Activated CD8-positive, alpha-beta memory T cell treated with anti-CD3 and anti-CD28 coated beads for 36 hours (primary cell): ENCODE results near the gene CARD19. TPM values are rescaled to one million over a fixed set of nuclear protein-coding genes. Genes with fewer than 3 reads are reported as not detected.

Experiments used
- CTCF ChIA-PET: fragments of 350-600 bp; sonication (Branson Sonifier 250); formaldehyde crosslinking; loops from one replicate; lab custom pipeline; 2021; ENCODE audit warnings: antibody characterized with exemption; lab: Charles Lee
- POLR2A ChIA-PET: fragments of 350-600 bp; sonication (Branson Sonifier 250); formaldehyde crosslinking; loops from one replicate; lab custom pipeline; 2021; ENCODE audit warnings: antibody characterized with exemption; lab: Charles Lee
- total RNA-seq, 2 experiments: library from RNA; stranded (reverse); gene quantifications; one replicate each; pipeline ENCODE4 v1.2.3, GENCODE V29; 2021

Gene CARD19, protein sequence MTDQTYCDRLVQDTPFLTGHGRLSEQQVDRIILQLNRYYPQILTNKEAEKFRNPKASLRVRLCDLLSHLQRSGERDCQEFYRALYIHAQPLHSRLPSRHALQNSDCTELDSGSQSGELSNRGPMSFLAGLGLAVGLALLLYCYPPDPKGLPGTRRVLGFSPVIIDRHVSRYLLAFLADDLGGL
- total RNA-seq, result 10 to 100 TPM; 41.8 to 42.6 TPM

DNA sequence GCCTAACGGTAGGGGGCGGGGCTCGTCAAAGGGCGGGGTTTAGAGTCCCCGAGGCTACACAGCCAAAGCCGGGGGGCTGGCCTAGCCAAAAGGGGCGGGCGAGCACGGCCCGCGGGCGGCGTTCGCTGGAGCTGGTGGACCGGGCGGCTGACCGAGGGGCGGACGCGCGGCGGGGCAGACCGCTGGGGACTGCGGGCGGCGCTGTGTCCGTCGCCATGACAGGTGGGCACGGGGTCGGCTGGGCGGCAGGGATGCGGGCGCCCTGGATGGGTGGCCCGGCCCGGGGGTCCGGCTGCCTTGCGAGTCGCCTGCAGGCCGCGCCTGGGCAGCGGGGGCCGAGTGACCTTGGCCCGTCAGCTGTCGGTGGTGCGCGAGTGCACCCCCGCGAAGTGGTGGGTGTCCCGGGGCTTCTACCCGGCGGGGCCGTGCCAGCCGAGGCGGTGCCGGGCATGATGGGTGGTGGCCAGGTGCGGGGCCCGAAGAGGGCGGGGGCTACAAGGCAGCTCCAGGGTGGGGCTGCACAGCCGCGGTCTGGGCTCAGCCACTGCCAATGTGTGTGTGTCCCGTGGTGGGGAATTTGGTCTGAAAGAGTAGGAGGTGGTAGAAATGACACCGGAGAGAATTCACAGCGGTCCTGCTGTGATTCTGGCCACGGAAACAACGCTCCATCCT, at the start of gene CARD19:
CARD19 (plus strand) TSS at position 87 of the 672 bp plus-strand sequence; CDS start at position 216, 129 bp downstream.
- CTCF ChIA-PET, result interaction anchor here (0.6 to 4.3 kb wide), 2 partner anchors 12 to 154 kb away, joined by 3 to 32 read pairs; no protein-coding TSS in a partner anchor

DNA sequence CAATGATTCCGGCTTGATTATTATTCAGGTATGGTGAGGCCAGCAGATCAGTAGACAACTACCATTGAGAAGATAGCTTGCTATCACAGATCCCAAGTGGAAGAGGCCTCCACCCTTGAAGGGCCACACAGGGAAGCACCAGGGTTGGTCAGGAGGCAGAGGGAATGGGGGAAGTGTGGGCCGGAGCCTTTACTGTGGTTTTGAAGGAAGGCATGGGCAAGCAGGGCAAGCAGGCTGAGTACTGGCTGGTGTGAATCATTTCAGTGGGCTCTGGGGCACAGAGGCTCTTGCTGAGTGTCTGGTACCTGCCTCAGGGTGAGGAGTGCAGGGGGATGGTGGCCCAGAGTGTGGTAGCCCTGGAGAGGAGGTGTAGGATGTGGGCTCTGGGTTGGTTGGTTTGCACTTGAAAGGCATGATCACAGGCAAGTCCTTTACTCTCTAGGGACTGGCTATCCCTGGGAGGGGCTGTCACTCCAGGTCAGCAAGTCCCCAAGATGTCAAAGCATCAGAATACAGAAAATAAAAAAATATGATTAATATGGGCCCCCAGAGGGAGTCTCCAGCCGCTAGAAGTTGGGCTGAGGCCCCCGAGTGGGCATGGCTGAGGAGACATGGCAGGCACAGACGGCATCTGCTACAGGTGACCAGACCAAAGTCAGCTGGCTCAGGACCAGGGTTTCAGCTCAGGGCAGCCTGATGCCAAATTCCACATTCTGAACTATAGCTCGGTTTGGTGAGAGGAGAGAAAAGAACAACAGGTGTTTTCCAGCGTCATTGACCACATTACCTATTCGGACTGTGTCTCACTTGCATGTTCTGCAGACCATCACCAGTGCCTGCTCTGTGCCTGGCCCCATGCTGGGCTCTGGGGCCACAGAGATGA, 47.2 kb upstream of the CARD19 start:
- POLR2A ChIA-PET, result interaction anchor here (0.7 kb wide), 1 partner anchor 353 kb away, joined by 3 read pairs; no protein-coding TSS in a partner anchor
- CTCF ChIA-PET, result interaction anchor here (1.8 kb wide), 1 partner anchor 45 kb away, joined by 5 read pairs; no protein-coding TSS in a partner anchor

More for the DNA sequence above, at the start of gene CARD19:
- POLR2A ChIA-PET, result interaction anchor here (0.7 to 1.5 kb wide), 4 partner anchors 32 to 71 kb away, joined by 3 to 6 read pairs (median 4); no protein-coding TSS in a partner anchor

DNA sequence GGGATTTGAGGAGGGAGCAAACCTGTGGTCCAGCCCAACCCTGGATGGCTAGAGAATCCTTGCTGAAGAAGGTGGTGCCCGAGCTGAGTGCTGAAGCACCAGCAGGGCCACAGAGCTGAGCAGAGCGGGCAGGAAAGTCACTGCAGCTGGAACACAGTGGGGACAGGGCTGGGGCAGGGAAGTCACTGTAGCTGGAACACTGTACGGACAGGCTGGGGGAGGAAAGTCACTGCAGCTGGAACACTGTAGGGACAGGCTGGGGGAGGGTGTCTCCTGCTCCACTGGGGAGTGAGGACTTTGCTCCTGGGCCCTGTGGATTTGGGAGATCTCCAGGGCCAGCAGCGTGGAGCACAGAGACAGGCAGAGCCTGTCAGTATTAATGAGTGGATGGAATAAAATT, 46.5 kb upstream of the CARD19 start:
- CTCF ChIA-PET, result interaction anchor here (1.8 to 2.3 kb wide), 2 partner anchors 24 to 46 kb away, joined by 5 to 6 read pairs; no protein-coding TSS in a partner anchor
- POLR2A ChIA-PET, result no interaction called here

DNA sequence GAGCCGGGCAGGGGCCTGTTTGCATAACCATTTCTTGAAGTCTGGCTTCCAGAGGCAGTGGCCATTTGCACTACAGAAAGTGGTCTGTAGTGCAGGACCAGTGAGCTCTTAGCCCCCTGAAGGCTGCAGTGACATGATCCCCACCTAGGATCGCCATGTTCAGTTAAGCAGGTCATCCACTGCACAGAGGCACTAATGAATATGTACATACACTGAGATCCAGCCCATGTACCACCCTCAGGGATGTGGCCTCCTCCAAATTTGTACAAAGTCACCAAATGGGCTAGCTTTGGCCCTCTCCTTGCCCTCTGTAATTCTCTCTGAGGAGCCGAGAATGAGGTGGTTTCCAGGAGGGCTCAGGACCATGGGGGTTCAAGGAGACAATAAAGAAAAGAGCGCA, 45.8 kb upstream of the CARD19 start:
- ChIA-PET POLR2A (no interaction called here), CTCF (interaction anchor here (0.7 to 2.3 kb wide), 3 partner anchors 14 to 47 kb away, joined by 3 to 6 read pairs (median 5); no protein-coding TSS in a partner anchor)

DNA sequence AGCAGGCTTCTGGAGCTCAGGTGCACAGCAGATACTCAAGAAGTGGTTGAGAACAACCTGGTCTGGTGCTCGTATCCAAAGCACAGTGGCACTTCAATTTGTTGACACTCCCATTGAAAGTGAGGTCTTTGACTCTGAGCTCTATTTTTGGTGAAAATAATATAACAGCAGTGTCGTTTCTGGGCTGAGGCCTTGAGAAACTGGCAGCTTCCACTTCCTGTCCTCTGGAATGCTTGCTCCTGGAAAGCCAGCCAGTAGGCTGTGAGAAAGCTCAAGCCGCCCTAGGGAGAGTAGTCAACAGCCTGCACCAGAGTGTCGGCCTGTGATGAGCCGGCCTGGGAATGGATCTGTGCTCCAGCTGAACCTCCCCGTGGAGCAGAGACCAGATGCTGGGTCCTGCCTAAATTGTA, 44.3 kb upstream of the CARD19 start:
- CTCF ChIA-PET, result interaction anchor here (0.7 to 2.3 kb wide), 5 partner anchors 14 to 104 kb away, joined by 3 to 6 read pairs (median 3); partner anchors contain the start of gene FGD3
- POLR2A ChIA-PET, result no interaction called here

DNA sequence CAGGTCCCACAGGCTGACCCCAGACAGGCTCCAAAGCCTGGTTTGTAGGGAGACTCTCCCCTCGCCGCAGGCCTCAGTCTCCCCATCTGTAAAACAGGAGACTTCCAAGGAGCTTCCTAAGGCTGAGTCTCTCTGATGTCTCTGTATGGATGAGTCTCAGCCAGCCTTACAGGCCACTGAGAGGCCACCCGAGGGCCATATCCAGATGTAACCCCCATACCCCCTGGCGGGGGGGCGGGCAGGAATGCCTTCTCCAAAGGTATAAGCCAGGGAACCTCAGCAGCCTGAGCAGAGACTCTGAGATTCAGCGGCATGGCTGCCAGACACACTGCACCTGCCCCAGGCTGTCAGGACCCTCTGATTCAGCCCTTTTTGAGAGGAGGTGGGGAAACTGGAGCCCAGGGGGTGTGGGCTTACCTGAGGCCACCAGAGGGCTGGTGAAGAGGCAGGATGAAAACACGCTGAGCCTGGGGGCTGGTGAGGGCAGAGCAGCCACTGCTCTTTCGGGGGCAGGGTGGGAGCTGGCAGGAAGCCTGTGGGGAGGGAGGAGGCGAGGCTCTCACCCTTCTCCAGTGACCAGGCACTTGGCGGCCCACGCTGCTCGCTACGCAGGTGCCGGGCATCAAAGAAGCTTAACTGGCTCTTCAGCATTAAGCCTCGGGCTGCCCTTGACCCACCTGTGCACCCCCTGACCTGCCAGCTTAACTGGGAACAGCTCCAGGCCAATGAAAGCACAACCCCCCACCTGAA, 43.1 kb upstream of the CARD19 start:
- ChIA-PET POLR2A (no interaction called here), CTCF (interaction anchor here (2.2 kb wide), 1 partner anchor 16 kb away, joined by 5 read pairs; no protein-coding TSS in a partner anchor)

DNA sequence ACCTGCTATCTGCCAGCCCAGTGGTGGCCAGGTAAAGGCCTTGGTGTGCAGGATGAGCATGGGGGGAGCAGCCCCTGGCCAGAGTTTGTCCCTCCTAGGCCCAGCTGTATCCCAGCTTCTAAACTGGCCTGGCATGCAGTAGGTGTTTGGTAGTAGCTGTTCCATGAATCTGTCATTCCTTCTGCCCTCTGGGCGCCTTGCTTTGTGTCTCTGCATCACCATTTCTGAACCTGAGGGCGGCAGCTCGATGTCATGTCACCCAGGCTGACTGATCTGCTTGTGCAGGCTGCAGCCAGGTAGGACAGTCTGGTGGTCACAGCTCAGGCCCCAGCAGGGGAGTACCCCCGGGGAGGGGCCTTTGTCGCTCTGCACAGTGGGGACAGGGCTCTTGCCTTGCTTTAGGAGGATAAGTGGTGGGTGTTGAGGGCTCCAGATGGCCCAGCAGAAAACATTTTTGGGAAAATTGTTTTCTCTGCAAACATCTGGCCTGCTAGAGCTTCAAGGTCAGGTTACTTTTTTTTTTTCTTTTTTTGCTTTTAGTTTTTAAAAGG, 42.2 kb upstream of the CARD19 start:
- ChIA-PET CTCF (interaction anchor here (2.2 kb wide), 1 partner anchor 17 kb away, joined by 5 read pairs; no protein-coding TSS in a partner anchor), POLR2A (no interaction called here)

DNA sequence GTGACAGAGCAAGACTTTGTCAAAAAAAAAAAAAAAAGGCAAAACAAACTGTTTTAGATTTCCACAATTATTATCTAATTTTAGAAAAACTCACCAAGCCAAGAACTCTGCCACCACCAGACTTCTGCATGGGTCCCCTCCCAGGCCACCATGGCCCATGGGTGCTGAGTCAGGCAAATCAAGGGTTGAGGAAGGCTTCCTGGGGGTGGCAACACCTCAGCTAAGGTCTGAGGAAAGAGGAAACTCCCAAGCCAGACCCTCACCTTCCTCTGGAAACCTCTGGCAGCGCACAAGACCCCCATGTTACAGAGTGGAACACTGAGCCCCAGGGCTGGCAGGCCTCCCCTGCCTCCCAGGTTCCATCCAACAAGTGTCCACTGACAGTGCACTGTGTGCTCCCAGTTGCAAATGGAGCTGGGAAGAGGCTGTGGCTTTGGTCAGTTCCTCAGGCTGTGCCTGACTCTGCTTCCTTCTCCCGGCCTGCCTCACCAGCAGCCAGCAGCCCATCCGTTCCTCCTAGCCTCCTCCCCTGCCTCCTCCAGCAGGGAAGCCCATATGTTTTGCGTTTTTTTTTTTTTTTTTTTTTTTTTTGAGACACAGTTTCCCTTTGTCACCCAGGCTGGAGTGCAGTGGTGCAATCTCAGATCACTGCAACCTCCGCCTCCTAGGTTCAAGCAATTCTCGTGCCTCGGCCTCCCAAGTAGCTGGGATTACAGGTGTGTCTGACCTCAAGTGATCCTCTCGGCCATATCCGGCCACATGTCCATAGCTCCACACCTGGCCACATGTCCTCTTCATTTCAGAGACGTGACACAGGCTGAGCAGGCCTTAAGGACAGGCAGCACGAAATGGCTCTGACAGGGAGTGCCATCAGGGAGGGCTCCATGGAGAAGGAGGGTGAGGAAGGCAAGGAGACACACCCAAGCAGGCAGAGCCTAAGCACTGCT, 41.0 kb upstream of the CARD19 start:
- ChIA-PET POLR2A (no interaction called here), CTCF (interaction anchor here (0.7 kb wide), 1 partner anchor 11 kb away, joined by 4 read pairs; no protein-coding TSS in a partner anchor)

DNA sequence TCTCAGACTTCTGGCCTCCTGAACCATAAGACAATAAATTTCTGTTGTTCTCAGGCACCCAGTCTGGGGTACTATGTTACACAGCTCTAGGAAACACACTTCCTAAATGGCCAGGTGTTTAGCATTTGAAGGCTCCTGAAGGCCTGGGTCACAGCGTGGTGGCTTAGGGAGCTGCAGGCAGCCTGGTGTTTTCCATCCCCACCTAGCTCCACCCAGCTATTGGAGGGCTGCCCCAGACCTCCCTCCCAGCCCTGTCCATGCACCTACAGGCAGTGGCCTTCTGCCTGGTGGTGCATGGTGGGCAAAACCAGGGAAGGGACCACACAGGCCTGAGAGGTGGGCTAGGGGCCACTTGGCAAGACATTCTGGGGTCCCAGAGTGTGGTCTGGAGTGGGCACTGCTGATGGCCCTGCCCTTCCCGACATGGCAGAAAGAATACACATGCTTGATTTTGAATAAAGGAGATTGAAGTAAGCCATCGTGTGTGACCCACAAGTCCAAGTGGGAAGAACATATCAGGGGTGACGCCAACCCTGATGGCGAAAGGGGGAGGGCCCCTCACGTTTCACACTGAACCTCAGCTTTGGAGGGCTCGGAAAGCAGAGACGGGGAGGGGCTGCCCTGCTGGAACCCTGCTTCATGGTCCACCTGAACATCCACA, 38.8 kb upstream of the CARD19 start:
- ChIA-PET POLR2A (no interaction called here), CTCF (no interaction called here)

DNA sequence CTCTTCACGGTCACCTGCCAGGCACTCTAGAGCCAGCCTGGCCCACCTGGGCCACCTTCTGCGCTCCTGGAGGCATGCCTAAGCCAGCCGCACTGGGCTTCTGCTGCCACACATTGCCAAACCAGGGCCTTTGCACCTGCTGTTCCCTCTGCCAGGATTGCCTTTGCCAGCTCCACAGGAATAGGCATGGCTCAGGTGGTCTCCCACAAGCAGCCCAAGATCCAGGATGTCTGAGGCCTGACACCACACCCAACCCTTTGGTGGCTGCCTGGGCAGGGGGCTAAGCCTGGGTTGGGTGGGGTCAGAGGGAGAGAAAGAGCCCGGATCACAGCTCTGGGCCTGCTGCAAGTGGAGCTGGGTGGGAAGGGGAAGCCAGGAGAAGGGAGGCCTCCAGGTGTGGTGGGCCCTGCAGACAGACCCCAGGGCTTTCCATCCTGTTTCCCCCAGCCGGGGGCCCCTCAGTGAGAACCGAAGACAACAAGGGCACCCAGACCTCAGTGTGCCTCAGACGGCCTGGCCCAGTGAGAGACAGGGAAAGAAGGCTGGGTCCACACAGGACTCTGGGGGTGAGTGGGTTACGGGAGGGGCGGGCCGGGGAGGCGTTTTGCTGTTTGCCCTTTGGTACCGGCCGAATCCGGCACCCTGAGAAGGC, 38.2 kb upstream of the CARD19 start:
- ChIA-PET POLR2A (no interaction called here), CTCF (no interaction called here)

DNA sequence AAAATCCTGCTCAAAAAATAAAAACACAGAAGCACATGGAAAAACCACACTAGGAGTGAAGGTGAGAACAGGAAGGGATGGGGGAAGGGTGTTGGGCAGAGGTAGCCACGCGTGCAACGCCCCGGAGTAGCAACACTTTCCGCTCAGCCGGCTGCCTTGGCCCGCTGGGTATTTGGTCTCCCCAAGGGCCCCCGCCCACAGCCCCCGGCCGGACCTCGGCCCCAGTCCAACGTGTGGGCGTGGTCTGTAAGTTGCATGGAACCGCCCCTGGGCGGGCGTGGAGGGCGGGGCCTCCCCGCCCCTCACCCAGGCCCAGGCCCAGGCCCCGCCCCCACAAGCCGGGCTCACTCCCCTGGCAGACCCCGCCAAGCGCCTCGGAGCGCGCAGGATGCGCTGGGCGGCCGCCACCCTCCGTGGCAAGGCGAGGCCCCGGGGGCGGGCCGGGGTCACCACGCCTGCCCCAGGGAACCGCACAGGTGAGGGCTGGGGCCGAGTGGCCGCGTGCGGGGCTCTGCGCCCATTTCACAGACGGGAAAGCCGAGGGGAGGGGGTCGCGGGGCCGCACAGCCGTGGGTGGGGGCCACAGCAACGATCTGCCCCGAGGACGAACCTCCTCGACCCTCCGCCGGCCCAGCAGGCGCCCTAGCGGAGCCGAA, 37.5 kb upstream of the CARD19 start, which contains the start of gene SUSD3:
SUSD3 (plus strand) TSS at position 347 of the 656 bp plus-strand sequence; CDS start at position 389, 42 bp downstream.
- CTCF ChIA-PET, result no interaction called here

DNA sequence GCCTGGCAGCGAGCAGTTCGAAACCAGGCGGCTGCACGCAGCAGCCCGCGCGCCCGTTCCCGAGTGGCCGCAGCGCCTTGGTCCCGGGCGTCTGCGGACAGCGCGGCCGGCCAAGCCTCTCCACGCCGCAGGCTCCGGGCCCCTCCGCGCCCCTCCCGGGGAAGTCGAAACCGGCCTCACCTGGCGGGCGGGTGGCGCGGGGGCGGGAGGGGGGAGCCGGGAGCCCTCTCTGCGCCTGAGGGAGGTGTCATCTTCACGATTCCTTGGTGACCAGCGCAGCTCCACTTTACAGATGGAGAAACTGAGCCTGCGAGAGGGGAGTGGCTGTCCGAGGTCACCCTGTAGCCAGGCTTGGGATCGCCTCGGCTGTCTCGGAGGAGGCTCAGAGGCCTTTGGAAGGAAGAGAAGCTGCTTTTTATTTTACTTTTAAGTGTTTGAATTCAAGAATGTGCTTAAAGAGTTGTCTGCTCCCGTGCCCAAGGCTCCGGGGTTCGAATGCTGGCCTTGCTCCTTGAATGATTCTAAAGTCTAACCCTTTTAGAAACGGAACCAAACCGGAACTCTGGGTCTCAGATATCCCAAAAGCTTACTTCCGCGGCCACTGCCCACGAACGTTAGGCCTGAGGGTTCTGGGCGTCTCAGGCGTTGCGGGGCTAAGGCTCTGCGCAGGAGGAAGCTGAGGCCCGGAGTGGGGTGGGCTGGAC, 36.9 kb upstream of the CARD19 start:
- CTCF ChIA-PET, result interaction anchor here (0.9 to 2.0 kb wide), 4 partner anchors 17 to 56 kb away, joined by 3 to 4 read pairs (median 3); no protein-coding TSS in a partner anchor
- POLR2A ChIA-PET, result interaction anchor here (0.7 to 1.5 kb wide), 3 partner anchors 31 to 98 kb away, joined by 3 to 4 read pairs (median 3); partner anchors contain the start of gene CARD19

More for the DNA sequence above, 37.5 kb upstream of the CARD19 start, which contains the start of gene SUSD3:
- POLR2A ChIA-PET, result interaction anchor here (1.5 kb wide), 1 partner anchor 37 kb away, joined by 4 read pairs; the partner anchor contains the start of gene CARD19

DNA sequence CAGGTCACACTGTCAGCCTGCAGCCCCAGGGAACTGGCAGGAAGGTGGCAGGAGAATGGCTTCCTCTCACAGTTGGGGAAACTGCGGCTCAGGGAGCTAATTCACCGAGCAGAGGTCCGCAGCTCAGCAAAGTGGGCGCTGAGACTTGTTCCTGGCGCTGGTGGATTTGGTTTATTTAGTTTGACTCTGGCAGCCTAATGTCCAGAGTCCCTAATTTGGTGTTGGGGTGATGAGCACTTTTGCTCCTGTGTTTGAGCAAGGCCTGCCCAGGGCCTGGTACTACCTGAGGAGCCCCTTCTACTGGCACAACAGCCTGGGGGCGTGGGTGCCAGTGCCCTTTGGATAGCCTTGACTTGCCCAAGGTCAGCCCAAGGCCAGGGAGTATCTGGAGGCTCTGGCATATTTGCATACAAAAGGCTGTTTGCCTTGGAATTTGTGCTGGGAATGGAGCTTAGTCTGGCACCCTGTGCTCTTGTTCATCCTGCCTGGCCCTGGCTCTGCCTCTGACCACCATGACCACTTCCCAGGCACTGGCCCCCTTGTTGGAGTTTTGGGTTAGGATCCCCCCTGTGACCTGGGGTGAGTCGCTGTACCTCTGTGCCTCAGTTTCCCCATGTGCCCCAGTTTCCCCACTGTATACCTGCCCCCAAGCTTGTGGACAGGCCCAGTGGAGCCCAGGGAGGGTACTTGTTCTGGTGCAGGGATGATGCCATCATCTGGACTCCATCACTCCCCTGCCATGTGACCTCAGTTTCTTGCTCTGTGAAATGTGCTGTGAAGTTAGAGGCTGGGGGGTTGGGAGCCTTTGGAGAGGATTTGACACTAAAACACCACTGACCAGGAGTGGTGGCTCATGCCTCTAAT, 36.1 kb upstream of the CARD19 start:
- ChIA-PET CTCF (interaction anchor here (0.9 to 2.0 kb wide), 4 partner anchors 16 to 57 kb away, joined by 3 to 4 read pairs (median 3); no protein-coding TSS in a partner anchor), POLR2A (interaction anchor here (0.5 to 1.5 kb wide), 4 partner anchors 15 to 97 kb away, joined by 3 to 5 read pairs (median 4); partner anchors contain the start of gene CARD19)
